Measurements from ENCODE around the gene GABRR2.

DNA sequence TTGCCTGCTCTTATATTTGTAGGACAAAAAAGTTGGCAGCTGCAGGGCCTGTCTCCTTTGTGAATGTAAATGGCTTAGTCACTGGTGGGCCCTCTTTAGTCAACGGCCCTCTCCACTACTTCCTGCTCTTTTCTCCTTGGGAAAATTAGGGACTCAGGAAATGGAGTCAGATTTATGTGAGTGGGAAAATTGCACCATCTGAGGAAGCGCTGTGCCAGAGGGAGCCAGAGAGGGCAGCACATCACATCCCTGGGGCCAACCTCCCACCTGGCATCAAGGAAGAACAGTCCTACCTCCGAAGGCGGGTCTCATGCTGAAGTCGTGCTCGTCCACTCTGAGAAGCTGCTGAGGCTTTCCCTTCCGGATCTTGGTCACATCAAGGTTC is 15.6 kb downstream of the GABRR2 start:
- TF ChIP-seq EZH2 (IDR thresholded peaks at IDR 0.05; ENCODE audit: borderline replicate concordance) (no peak), EZH2phosphoT487 (IDR thresholded peaks at IDR 0.05; ENCODE audit: low read depth, severe bottlenecking, unreplicated experiment) (no peak)
- TF ChIP-seq, protein P1, sequence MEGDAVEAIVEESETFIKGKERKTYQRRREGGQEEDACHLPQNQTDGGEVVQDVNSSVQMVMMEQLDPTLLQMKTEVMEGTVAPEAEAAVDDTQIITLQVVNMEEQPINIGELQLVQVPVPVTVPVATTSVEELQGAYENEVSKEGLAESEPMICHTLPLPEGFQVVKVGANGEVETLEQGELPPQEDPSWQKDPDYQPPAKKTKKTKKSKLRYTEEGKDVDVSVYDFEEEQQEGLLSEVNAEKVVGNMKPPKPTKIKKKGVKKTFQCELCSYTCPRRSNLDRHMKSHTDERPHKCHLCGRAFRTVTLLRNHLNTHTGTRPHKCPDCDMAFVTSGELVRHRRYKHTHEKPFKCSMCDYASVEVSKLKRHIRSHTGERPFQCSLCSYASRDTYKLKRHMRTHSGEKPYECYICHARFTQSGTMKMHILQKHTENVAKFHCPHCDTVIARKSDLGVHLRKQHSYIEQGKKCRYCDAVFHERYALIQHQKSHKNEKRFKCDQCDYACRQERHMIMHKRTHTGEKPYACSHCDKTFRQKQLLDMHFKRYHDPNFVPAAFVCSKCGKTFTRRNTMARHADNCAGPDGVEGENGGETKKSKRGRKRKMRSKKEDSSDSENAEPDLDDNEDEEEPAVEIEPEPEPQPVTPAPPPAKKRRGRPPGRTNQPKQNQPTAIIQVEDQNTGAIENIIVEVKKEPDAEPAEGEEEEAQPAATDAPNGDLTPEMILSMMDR (IDR thresholded peaks at IDR 0.05; ENCODE audit: poor library complexity): no peak
